Stimulated activated CD8-positive, alpha-beta memory T cell treated with anti-CD3 and anti-CD28 coated beads, Interleukin-12 subunit alpha, Interleukin-12 subunit beta, amount 100 ng/mL, for 1 hour (primary cell): ENCODE measurements around the gene HUS1.
"Not testable (repeated sequence)": the region's sequence is repeated elsewhere in the genome, so short reads cannot be mapped to it uniquely, and the experiment has no call there.

ENCODE experiments used
- DNase-seq: peaks from one replicate; pipeline ENCODE4 v3.0.0-alpha.2; 2020; ENCODE audit warnings: low read depth

The HUS1 gene

GRCh38 chr7:47944536-47945260, 34.7 kb downstream of the HUS1 start:
- no peak for DNase-seq

DNA sequence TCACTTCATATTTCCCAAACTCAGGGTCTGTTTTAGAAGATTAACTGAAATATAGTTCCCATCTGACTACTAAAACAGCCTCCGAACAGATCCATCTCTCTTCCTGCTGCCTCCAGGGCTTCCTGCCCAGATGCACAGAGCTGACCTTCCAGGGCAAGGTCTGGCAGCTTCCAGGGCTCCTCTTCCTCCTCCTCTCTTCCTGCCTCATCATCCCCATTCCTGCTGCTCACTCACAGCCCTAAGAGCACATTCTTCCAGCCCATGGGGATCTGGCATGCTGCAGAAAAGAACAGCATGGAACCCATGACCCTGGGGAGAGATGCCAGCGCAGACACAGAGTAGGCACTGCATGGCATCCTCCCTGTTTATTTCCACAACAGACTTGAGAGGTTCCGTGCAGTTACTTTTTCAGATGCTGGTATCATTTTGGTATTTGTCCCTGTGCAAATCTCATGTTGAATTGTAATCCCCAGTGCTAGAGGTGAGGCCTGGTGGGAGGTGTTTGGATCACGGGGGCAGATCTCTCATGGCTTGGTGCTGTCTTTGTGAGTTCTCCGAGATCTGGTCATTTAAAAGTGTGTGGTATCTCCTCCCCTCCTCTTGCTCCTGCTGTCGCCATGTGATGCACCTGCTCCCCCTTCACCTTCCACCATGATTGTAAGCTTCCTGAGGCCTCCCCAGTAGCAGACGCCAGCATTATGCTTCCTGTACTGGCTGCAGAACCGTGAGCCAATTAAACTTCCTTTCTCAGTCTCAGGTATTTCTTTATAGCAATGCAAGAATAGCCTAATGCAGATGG, 35.5 kb downstream of the HUS1 start:
- DNase-seq, result no peak

DNA sequence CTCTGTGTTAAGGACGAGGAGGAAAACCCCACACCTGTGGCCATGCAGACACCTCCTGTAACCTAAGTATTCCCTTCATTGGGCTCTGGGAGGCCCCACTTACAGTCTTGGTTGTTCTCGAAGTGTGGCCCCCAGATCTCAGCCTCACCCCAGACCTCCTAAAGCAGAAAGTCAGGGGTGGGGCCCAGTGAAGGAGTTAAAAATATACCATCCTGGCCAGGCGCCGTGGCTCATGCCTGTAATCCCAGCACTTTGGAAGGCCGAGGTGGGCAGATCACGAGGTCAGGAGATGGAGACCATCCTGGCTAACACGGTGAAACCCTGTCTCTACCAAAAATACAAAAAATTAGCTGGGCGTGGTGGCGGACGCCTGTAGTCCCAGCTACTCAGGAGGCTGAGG, 36.8 kb downstream of the HUS1 start:
- not testable (repeated sequence) for DNase-seq

DNA sequence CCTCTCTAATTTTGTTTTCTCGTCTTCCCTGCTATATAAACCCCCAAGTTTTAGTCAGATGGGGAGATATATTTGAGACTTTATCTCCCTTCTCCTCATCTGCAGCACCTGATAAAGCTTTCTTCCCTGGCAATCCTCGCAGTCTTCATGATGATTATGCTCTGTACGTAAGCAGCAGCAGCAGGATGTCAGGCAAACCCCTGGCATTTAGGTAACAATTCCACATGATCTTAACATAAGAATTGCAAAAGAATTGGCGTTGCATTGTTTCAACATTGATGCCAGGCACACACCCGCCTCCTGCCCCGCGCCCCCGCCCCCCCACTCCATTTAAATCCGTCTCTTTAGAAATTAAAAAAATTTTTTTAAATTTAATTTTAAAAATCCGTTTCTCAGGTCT, 37.3 kb downstream of the HUS1 start:
- no peak for DNase-seq

DNA sequence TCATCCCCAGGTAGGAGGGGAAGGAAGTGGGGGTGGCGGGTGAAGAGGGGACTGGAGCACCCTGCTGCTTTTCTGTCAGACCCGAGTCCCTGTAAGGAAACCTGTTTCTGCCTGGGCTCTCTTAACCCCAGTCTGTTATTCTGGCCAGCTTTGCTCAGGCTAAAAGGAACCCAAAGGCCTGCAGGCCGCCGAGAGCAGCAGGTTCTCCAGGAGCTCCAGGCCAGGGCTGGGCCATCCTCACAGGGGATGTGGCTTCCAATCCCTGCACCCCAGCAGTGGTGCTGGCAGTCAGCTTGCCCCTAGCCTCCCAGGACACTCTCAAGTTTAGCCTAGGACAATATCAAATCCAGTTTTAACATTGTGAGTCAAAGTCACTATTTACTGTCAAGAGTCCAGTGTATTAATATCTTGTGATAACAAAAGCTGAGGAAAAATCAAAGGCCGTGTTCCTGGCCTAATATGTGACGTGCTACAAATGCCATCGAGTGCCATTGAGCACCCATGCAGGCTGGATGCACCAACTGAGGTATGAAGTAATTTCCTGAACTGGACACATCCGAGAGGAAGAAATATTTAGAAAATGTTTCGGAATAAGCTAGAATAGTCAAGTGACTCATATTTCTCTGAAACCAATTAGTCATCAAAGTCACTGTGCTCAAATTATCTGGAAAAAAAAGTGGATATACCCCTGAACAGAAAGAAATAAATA, 38.1 kb downstream of the HUS1 start:
- DNase-seq, result no peak

DNA sequence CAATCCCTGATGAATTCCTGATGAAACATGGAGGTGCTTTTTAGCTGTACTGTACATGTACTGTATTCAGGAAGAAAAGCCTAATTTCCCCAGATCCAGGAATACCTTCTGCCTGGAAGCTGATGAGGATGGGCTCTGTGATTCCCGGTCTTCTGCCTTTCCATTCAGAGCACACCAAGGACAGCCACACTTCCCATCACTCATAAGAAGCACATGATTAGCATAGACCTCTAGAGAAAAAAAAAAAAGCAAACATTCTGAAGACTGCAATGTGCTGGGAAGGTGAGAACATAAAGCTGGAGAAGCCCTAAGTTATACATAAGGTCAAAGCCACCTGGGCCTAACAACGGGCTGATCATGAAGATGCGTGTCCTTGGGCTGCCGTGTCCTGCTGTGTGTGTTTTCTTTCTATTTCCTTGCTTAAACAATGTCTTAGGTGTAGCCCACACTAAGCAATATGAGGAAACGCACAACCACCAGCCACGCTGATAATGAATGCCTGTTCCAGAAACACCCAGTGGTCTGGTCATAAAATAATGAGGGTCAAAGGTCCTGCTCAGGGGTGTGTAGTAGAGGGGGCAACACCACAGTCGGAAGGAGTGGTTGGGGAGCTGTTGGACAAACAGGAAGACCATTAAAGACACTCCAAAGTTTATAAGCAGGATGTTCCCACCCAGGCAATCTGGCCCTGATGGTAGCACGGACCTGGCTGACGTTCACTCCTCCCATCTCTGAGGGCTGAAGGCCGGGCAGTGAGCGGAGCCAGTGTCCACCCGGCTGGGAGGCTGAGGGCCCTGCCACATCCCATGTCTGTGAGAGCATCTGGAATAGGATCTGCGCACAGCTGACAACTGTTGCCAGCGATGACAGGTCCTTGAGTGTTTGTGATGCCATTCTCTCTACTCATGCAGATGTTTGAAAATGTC, 39.1 kb downstream of the HUS1 start:
- DNase-seq, result no peak

- DNase-seq, result no peak
Measured at GRCh38 chr7:47939425-47940036, 39.9 kb downstream of the HUS1 start.

DNA sequence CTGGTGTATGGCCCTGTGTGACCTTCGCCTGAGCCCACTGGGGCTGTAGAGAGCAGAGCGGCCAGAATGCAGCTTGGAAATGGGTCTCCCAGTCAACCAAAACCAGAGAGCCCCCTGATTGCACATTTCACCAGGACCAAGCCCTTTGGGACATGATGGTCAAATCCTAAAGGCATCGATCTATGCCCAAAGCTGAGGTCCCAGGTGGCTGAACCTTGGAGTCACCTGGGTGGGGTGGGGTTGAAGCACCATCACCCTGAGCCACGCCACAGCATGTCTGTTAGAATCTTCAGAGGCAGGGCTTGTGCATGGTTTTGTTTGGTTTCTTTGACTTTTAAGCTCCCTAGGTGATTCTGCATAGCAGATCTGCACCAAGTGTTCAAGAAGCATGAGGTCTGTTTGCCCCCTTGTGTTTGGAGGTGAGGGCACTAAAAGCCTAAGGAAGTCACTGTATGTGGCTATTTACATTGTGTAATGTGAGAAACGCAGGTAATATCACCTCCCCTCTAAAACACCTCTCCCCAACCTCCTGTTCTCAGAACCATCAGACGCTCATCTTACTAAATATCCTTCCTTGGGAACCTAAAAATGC, 40.7 kb downstream of the HUS1 start:
- no peak for DNase-seq

GRCh38 chr7:47937711-47938573, 41.5 kb downstream of the HUS1 start:
- DNase-seq, result no peak

GRCh38 chr7:47937065-47937687, 42.2 kb downstream of the HUS1 start:
- no peak for DNase-seq

DNA sequence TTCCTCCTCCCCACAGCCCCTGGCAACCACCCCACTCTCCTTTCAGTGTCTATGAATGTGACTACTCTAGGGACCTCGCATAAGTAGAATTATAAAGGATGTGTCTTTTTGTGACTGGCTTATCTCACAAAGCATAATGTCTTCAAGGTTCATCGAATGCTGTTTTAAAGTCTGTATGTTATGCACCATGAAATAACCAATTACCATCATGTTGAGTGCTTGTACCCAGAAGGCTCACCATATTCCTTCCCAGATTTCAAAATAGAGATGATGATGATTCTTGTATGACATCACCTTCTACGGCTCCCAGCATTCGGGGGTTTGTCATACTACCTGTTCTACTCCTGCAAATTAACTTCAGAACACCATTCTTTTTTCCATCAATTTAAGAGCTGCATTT, 43.1 kb downstream of the HUS1 start:
- DNase-seq, result no peak

DNA sequence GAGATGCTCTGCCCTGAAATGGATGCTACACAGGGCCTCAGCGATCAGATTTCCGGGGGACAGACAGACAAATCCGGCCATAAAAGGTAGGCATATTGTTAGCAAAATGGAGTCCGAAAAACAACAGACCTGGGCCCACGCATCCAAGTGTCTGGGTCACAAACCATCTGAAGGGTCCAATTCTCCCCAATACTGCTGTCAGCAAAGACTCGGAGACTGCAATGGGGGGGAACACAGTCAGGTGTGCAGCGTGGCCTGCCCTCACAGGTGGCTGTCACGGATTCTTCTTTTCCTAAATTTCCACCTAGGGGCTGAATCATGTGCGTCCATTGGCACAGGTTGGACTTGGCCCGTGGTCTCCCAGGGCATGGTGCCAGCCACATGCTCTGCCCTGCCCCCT, 44.1 kb downstream of the HUS1 start:
- DNase-seq, result no peak

DNA sequence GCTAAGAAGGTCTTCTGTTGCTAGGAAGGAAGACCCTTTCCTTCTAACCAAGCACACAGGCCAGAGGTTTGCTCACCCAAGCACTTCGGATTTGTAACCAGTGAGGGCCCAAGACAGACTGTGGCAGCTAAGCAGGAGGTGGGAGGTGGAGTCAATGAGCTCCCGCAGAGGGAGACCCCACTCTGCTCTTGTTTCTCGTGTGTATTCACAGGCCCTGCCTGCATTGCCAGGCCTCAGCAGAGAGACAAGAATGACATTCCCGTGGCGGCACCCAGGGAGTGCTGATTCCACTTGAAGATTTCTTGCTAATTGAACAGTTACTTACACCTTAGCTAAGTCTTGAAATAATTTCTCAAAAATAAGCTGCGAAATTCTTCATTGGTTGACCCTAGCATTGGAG, 44.6 kb downstream of the HUS1 start:
- no peak for DNase-seq

DNA sequence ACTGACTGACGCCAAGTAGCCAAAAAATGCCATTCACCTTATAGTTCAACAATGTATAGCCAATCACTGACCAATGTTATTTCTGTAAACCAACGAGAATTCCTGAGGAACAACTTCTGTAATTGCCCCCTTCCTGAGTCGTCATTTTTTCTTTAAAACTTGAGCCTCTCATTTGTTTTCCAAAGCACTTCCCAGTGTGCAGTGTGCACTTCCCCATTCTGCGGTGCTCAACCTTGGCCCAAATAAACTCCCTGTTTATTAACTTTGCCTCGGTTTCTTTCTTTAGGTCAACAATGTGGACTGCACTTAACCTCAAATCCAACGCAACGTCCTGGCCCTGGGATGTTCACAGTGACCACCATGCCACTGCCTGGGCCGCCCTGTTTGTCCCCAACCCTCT, 46.2 kb downstream of the HUS1 start:
- DNase-seq, result no peak

DNA sequence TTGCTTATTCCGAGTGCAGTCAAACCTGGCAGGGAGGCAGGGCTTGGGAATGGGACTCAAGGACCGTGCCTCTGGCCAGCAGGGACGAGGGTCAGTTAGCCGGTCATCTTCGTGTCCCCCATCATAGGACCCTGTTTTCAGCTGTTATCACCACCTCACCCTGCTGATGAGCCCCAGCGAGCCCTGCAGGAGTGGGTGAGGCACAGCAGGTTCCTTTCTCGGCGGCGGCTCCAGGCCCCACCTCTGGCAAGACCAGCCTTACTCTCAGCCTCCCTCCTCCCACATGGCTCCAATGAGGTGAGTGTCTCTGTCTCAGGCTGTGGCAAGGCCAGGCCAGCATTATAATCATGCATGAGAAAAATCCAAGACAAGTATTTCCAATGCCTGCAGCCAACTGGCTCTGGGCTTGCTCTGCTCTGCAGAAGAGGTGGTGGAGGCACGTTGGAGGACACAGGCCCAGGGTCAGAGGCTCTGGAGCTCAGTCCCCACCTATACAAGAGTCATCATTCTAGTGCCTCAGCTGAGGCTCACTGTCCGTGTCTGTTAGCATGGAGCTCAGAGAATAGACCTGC, 46.9 kb downstream of the HUS1 start:
- DNase-seq, result no peak

DNA sequence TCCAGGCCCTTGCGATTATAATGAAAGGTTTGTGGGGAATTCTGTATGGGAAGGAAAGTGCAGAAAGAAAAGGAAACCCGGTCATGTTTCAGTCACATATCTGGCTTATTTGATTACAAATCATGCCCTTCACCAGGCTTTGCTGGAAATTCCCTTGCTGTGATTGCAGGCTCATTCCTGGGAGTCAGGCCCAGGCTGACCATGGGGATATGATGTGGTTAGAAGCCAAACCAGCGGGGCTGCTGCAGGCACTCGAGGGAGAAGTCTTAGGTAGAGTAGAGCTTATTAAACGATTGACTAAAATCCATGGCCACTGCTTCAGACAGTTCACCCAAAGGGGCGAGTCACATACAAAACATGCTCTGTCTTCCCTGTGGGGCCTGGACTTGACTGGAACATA, 47.4 kb downstream of the HUS1 start:
- no peak for DNase-seq

DNA sequence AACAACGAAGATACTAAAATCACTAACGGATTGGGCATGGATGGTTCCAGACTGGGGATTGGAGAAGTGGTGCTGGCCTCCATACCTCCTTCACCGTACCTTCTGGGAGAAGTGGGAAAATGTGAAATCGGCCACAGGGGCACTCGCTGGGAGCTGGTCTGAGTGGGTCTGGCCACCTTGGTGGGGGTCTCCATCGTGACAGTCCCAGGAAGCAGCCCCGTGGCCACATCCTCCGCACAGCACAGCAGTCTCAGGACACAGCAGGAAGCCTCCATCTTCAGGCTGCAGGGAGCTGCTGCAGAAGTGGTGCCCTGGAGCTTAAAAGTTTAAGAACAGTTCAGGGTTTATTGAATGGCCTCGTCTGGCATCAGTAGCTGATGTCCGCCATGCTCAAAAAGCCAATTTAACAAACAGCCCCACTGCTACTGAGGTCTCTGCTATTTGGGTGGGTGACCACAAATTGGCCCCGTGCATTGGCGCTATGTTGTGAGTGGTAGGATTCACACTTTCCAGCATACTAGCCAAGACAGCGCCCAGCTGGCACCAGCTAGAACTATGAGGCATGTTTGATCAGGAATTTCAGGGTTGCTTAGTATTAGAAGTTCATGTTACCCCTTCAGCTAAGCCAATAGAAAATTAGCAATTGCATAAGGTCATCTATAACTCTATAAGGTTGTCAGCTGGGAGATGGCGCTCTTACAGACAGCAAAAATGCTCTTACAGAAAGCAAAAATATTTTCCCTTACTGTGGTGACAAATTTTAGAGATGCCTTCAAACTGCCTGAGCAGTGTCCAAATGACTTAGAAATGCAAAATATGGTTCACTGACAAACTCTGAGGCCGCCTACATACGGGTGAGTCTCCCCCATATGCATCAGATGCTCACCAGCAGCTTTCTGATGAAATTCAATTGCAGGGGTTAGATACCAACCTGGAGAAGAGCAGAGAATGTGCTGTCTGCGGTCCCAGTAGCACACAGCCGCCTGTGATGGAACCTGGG, 48.1 kb downstream of the HUS1 start:
- DNase-seq, result no peak

DNA sequence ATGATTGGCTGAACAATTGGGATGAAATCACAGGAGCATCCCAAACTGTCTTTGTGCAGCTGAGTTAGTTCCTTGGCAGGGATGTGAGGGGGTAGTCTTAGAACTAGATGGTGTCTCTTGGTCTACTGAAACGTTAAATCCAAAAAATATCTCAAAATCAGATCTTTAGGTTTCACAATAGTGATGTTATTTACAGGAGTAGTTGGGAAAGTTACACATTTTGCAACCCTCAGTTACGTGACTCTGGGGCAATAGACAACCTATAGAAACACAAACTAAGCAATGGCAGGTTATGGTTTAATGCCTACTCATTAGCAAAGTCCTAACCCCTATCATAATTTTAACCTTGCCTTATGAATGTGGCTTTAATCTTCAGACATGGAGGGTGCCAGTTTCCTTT, 55.1 kb downstream of the HUS1 start:
- DNase-seq, result no peak
